A549 treated with AZD2906 at 1 μM for 4 hours (cell line): ENCODE data around the gene KIR2DL4. TPM values are rescaled to one million over a fixed set of nuclear protein-coding genes. Genes with fewer than 3 reads are reported as not detected.

Experiments
- total RNA-seq: library from RNA; stranded (reverse); fragments of 200-300 nt; extraction: Qiagen RNA extraction; gene quantifications from 5 replicates; pipeline ENCODE4 v1.2.3, GENCODE V29; 2022

KIR2DL4 gene
- total RNA-seq = not detected in 5 replicates

DNA sequence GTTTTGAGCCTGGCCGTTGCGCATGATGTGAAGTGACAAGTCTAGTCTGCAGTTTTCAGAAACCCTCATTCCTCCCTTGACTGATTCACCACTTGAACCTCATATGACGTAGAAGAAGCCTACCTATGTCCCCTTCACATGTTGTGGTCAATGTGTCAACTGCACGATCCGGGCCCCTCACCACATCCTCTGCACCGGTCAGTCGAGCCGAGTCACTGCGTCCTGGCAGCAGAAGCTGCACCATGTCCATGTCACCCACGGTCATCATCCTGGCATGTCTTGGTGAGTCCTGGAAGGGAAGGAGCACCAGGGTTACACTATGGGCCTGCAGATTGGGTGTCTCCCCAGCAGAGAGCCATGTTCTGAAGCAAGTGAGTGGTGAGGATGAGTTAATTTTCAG, at the start of gene KIR2DL4:
Gene KIR2DL4 (plus strand): TSS at position 201 of the 400 bp plus-strand sequence. CDS start 42 bp downstream, at position 243.

DNA sequence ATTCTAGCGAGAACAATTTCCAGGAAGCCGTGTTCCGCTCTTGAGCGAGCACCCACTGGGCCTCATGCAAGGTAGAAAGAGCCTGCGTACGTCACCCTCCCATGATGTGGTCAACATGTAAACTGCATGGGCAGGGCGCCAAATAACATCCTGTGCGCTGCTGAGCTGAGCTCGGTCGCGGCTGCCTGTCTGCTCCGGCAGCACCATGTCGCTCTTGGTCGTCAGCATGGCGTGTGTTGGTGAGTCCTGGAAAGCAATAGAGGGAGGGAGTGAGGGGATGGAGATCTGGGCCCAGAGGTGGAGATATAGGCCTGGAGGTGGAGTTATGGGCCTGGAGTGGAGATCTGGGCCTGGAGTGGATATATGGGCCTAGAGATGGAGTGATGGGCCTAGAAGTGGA, 33.8 kb upstream of the KIR2DL4 start, which contains the start of gene KIR2DL1:
Gene KIR2DL1 (plus strand): TSS at position 148 of the 400 bp plus-strand sequence. CDS start 58 bp downstream, at position 206.

DNA sequence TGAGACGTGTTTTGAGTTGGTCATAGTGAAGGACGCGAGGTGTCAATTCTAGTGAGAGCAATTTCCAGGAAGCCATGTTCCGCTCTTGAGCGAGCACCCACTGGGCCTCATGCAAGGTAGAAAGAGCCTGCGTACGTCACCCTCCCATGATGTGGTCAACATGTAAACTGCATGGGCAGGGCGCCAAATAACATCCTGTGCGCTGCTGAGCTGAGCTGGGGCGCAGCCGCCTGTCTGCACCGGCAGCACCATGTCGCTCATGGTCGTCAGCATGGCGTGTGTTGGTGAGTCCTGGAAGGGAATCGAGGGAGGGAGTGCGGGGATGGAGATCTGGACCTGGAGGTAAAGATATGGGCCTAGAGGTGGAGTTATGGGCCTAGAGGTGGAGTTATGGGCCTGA, 12.8 kb downstream of the KIR2DL4 start, which contains the start of gene KIR3DL1:
Gene KIR3DL1 (plus strand): TSS at position 218 of the 400 bp plus-strand sequence.

GRCh38 chr19:54832496-54832895, 29.1 kb downstream of the KIR2DL4 start, which contains the start of gene KIR2DS4:
TSS of gene KIR2DS4 (plus strand) at chr19:54832676.

DNA sequence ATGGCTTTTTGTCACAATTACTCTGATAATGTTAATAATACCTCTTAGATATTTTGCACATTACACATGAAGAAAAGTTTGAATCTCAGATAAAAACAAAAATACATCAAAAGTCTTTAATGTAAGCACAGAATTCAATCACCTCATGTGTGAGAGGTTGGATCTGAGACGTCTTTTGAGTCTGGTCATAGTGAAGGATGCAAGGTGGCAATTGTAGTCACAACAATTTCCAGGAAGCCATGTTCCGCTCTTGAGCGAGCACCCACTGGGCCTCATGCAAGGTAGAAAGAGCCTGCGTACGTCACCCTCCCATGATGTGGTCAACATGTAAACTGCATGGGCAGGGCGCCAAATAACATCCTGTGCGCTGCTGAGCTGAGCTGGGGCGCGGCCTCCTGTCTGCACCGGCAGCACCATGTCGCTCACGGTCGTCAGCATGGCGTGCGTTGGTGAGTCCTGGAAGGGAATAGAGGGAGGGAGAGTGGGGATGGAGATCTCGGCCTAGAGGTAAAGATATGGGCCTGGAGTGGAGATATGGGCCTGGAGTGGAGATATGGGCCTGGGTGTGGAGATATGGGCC, 46.7 kb downstream of the KIR2DL4 start, which contains the start of gene KIR3DL2:
Gene KIR3DL2 (plus strand): TSS at position 383 of the 580 bp plus-strand sequence. CDS start 33 bp downstream, at position 416.

Other genes with a start within 250 kb of the KIR2DL4 start
- not detected in 5 replicates for gene LILRA2, start 229.8 kb upstream of the KIR2DL4 start, total RNA-seq
- gene LILRA1, start 210.0 kb upstream of the KIR2DL4 start, total RNA-seq = not detected in 5 replicates
- 0.02 to 0.03 TPM in 2 of 5 replicates, not detected in the others for gene LILRB1, start 173.1 kb upstream of the KIR2DL4 start, total RNA-seq
- gene LILRB4, start 140.6 kb upstream of the KIR2DL4 start, total RNA-seq = not detected in 5 replicates
- not detected in 5 replicates for gene KIR3DL3, start 79.2 kb upstream of the KIR2DL4 start, total RNA-seq
- gene KIR2DL3, start 65.1 kb upstream of the KIR2DL4 start, total RNA-seq = not detected in 5 replicates
- not detected in 5 replicates for gene KIR2DL1, start 33.8 kb upstream of the KIR2DL4 start, total RNA-seq
- gene KIR3DL1, start 12.9 kb downstream of the KIR2DL4 start, total RNA-seq = not detected in 5 replicates
- not detected in 5 replicates for gene KIR2DS4, start 29.1 kb downstream of the KIR2DL4 start, total RNA-seq
- gene KIR3DL2, start 46.8 kb downstream of the KIR2DL4 start, total RNA-seq = not detected in 5 replicates
- gene FCAR, start 70.6 kb downstream of the KIR2DL4 start, total RNA-seq = not detected in 5 replicates
- not detected in 5 replicates for gene NCR1, start 102.5 kb downstream of the KIR2DL4 start, total RNA-seq
- gene NLRP7, start 143.9 kb downstream of the KIR2DL4 start, total RNA-seq = 0.01 to 0.13 TPM (median 0.02 TPM) in 3 of 5 replicates, not detected in the others
- gene NLRP2, start 162.8 kb downstream of the KIR2DL4 start, total RNA-seq = 24.7 to 26.9 TPM (median 25.3 TPM) in 5 replicates
- gene GP6, start 234.7 kb downstream of the KIR2DL4 start, total RNA-seq = 0.04 to 0.23 TPM (median 0.07 TPM) in 5 replicates